HFFc6 (cell line): ENCODE measurements around the gene HOXB3. TPM values are rescaled to one million over a fixed set of nuclear protein-coding genes. Genes with fewer than 3 reads are reported as not detected.

Experiments
- DNase-seq: peaks from one replicate; pipeline ENCODE4 v3.0.0-alpha.2; 2018
- H3K27ac Mint-ChIP-seq: 2 replicates; pipeline ENCODE4 v1.8.0; 2020; ENCODE audit warnings: mild to moderate bottlenecking, mixed read lengths
- H3K27me3 Mint-ChIP-seq: 2 replicates; pipeline ENCODE4 v1.8.0; 2021; ENCODE audit warnings: mild to moderate bottlenecking, moderate library complexity, mixed read lengths; ENCODE audit not compliant: insufficient read depth
- H3K36me3 Mint-ChIP-seq: 2 replicates; pipeline ENCODE4 v1.8.0; 2021; ENCODE audit warnings: low read depth, mixed read lengths
- H3K4me1 Mint-ChIP-seq: 2 replicates; pipeline ENCODE4 v1.8.0; 2020; ENCODE audit warnings: low read depth, mixed read lengths
- H3K4me3 Mint-ChIP-seq: 2 replicates; pipeline ENCODE4 v1.8.0; 2020; ENCODE audit warnings: mild to moderate bottlenecking, moderate library complexity, mixed read lengths
- H3K9me3 Mint-ChIP-seq: 2 replicates; pipeline ENCODE4 v1.8.0; 2020; ENCODE audit warnings: mild to moderate bottlenecking, mixed read lengths
- total RNA-seq, 6 experiments: library from RNA; stranded (reverse); fragmentation: NEBNext Ultra II Directional; extraction: Animal tissue kit (Norgen Biotek cat#: 25700); gene quantifications; 2 replicates in 1 of 6; 3 replicates in 5 of 6; pipeline ENCODE4 v1.2.3, GENCODE V29; 2021
- TF ChIP-seq, protein P1 (sequence below): fragments of 200-600 bp; sonication (generic); IDR thresholded peaks from 2 replicates; pipeline ENCODE4 v1.5.0; 2021; ENCODE audit warnings: antibody characterized with exemption, mild to moderate bottlenecking

HOXB3 gene
- total RNA-seq, 6 experiments from 2014 or later, result not detected

DNA sequence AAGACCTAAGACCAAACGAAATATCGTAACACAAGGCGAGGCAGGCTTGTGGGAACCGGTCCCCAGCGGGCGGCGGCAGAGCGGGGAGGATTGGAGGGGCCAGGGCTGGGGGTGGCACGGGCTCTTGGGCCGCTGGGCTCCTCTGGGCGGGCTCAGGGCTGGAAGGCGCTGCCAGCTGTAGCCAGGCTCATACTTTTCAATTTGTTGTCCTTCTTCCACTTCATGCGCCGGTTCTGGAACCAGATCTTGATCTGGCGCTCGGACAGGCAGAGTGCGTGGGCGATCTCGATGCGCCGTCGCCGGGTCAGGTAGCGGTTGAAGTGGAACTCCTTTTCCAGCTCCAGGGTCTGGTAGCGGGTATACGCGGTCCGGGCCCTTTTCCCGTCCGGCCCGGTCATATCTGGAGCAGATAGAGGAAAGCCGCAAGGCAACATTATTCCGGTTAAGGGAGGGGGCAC, 2.0 kb upstream of the HOXB3 start:
- TF ChIP-seq, protein P1, sequence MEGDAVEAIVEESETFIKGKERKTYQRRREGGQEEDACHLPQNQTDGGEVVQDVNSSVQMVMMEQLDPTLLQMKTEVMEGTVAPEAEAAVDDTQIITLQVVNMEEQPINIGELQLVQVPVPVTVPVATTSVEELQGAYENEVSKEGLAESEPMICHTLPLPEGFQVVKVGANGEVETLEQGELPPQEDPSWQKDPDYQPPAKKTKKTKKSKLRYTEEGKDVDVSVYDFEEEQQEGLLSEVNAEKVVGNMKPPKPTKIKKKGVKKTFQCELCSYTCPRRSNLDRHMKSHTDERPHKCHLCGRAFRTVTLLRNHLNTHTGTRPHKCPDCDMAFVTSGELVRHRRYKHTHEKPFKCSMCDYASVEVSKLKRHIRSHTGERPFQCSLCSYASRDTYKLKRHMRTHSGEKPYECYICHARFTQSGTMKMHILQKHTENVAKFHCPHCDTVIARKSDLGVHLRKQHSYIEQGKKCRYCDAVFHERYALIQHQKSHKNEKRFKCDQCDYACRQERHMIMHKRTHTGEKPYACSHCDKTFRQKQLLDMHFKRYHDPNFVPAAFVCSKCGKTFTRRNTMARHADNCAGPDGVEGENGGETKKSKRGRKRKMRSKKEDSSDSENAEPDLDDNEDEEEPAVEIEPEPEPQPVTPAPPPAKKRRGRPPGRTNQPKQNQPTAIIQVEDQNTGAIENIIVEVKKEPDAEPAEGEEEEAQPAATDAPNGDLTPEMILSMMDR, result no peak
- H3K4me3 Mint-ChIP-seq, result no peak overlapping the region
- H3K36me3 Mint-ChIP-seq, result no peaks in the 10 kb centered on the region; the same call in 1 of the 2 replicates
- H3K27ac Mint-ChIP-seq, result no peak overlapping the region
- peaks cover 92% of the 10 kb centered on the region for H3K27me3 Mint-ChIP-seq
- DNase-seq, result no peak
- no peaks in the 10 kb centered on the region for H3K9me3 Mint-ChIP-seq
- peaks cover 34% of the 10 kb centered on the region for H3K4me1 Mint-ChIP-seq

DNA sequence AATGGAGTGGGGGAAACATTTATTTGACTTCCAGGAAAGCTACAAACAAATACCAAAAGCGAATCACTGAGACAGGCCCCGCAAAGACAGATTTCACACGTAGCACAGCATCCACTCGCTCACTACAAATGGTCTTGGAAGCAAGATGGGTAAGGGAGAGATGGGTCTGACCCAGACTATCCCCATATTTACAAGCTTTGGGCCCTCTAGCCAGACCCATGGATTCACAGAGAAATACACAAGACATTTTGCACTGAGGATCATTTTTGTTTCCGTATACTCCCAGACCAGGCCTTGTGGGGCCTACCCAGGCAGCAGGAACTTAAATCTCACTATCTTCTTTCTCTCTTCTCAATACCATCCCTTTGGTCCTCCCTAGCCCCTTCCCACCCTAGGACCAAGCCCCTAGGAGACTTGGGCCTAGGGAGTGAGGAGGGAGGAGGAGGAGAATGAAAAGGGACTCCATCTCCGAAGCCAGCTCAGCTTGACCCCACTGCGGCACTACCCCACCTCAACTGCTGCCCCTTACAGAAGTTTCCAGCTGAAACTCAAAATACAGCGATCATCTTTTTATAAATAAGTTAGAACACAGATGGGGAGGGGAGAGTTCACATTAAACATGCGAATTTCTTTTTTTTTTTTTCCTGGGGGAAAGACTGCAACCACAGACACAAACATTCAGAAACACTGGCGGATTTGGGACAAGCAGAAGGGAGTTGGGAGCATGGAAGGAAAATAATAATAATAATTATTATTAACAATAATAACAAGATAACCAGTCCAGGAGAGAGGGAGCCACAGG, 1.4 kb upstream of the HOXB3 start:
- H3K36me3 Mint-ChIP-seq, result no peaks in the 10 kb centered on the region; the same call in 1 of the 2 replicates
- no peak overlapping the region for H3K27ac Mint-ChIP-seq
- TF ChIP-seq, protein P1, result no peak
- no peak overlapping the region for H3K4me3 Mint-ChIP-seq
- no peaks in the 10 kb centered on the region for H3K9me3 Mint-ChIP-seq
- DNase-seq, result no peak
- peaks cover 34% of the 10 kb centered on the region for H3K4me1 Mint-ChIP-seq
- peaks cover 92% of the 10 kb centered on the region for H3K27me3 Mint-ChIP-seq

DNA sequence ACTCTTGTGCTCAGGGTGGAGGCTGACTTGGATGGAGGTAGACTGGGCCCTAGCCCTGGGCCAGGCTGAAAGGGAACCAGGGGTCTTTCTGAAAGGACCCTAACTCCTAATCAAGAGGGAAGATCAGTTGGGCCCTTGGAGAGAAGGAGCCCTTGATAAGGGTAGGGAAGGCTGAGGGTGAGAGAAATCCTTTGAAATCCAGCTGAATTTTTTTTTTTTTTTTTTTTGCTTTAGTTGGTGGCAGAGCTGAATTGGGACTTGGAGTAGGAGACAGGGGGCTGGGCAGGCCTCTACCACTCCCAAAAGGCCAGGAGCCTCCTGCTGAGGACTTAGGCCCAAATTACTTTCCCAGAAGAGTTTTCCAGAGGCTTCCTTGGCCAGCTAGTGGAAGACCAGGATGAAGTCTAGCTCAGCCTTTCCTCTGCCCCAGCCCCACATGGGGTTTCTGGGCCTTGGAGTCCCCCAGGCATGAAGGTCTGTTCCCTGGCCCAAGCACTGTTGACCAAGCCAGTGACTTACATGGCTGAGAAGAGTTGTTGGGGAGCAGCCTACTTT, 643 bp upstream of the HOXB3 start:
- no peaks in the 10 kb centered on the region; the same call in 1 of the 2 replicates for H3K36me3 Mint-ChIP-seq
- no peak overlapping the region for H3K27ac Mint-ChIP-seq
- no peaks in the 10 kb centered on the region for H3K9me3 Mint-ChIP-seq
- no peak for DNase-seq
- peaks cover 34% of the 10 kb centered on the region for H3K4me1 Mint-ChIP-seq
- no peak overlapping the region for H3K4me3 Mint-ChIP-seq
- TF ChIP-seq, protein P1, result no peak
- H3K27me3 Mint-ChIP-seq, result peaks cover 91% of the 10 kb centered on the region

GRCh38 chr17:48589060-48589830, 796 bp downstream of the HOXB3 start:
- no peak overlapping the region for H3K27ac Mint-ChIP-seq

DNA sequence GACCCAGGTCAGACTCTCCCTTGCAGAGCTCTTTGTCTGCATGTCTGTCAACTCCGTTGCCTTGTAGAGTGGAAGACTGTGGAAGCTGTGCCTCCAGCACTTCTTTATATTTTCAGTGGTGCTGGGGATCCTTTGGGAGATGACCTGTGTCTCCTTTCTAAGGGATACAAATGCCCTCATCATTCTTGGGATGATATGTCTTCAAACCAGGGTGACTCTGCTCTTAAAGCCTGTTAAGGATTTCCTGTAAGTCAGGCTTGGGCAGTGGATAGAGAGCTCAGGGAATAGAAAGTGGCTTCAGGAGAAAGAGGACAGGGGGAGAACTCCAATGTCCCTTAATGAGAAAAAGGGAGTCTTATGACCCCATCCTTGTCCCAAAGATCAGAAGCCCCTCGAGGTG, 1.5 kb downstream of the HOXB3 start:
- H3K9me3 Mint-ChIP-seq, result no peaks in the 10 kb centered on the region
- H3K27me3 Mint-ChIP-seq, result peaks cover 85% of the 10 kb centered on the region
- H3K27ac Mint-ChIP-seq, result no peak overlapping the region
- no peaks in the 10 kb centered on the region; the same call in 1 of the 2 replicates for H3K36me3 Mint-ChIP-seq
- H3K4me3 Mint-ChIP-seq, result no peak overlapping the region
- no peak for DNase-seq
- TF ChIP-seq, protein P1, result no peak
- peaks cover 26% of the 10 kb centered on the region for H3K4me1 Mint-ChIP-seq

More at GRCh38 chr17:48589060-48589830, 796 bp downstream of the HOXB3 start:
- H3K4me1 Mint-ChIP-seq, result peaks cover 33% of the 10 kb centered on the region
- no peaks in the 10 kb centered on the region for H3K9me3 Mint-ChIP-seq
- TF ChIP-seq, protein P1, result no peak
- no peak overlapping the region; the same call in 1 of the 2 replicates for H3K4me3 Mint-ChIP-seq
- no peak for DNase-seq
- no peaks in the 10 kb centered on the region; the same call in 1 of the 2 replicates for H3K36me3 Mint-ChIP-seq
- H3K27me3 Mint-ChIP-seq, result peaks cover 84% of the 10 kb centered on the region
